ENCODE measurements around the gene IMMP2L. TPM values are rescaled to one million over a fixed set of nuclear protein-coding genes. Genes with fewer than 3 reads are reported as not detected.

IMMP2L gene
- total and polyA plus RNA-seq, 2 donors (not counting 3 experiments of a cell fraction or from before 2014, with no cell fraction given) = 9.9 to 11.8 TPM

GRCh38 chr7:110911632-110912031, 650.7 kb downstream of the IMMP2L start:
- TF ChIP-seq EZH2 (IDR thresholded peaks at IDR 0.05; ENCODE audit: borderline replicate concordance, low read depth, low read length, severe bottlenecking) (no peak), FOS (IDR thresholded peaks at IDR 0.05; ENCODE audit: borderline replicate concordance, insufficient read depth, low read length) (no peak), CTCF (IDR thresholded peaks at IDR 0.05; ENCODE audit: extremely low read depth in 1 of 2, insufficient read depth in 1 of 2, low read depth in 1 of 2, low read length in 2 of 2) (no peak), POLR2AphosphoS5 (IDR thresholded peaks at IDR 0.05; ENCODE audit: insufficient read depth, low read depth, low read length) (no peak), MYC (IDR thresholded peaks at IDR 0.05; ENCODE audit: low read depth, low read length) (no peak)
- TF ChIP-seq, protein P1, sequence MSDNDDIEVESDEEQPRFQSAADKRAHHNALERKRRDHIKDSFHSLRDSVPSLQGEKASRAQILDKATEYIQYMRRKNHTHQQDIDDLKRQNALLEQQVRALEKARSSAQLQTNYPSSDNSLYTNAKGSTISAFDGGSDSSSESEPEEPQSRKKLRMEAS (IDR thresholded peaks at IDR 0.05; ENCODE audit: insufficient read depth, insufficient read length) = no peak
- Histone ChIP-seq H3K27me3 (ENCODE audit: control insufficient read depth in 2 of 2, insufficient read depth in 2 of 2, low read length in 2 of 2) (no peaks in the 10 kb centered on the region), H3K4me1 (ENCODE audit: control insufficient read depth, extremely low read depth, insufficient read depth, low read length) (no peaks in the 10 kb centered on the region), H4K20me1 (replicated peaks; ENCODE audit: control insufficient read depth, extremely low read depth, insufficient read depth, low read length) (no peaks in the 10 kb centered on the region), H3K79me2 (ENCODE audit: control insufficient read depth, insufficient read depth, low read length) (no peaks in the 10 kb centered on the region), H3K4me2 (ENCODE audit: insufficient read depth, low read length) (no peak overlapping the region), H2AFZ (ENCODE audit: low read depth, low read length) (no peak overlapping the region), H3K9me1 (replicated peaks; ENCODE audit: control insufficient read depth, extremely low read depth, insufficient read depth, low read length) (no peaks in the 10 kb centered on the region), H3K27ac (ENCODE audit: insufficient read depth, low read depth, low read length) (no peak overlapping the region), H3K4me3 (replicated peaks in 1 of 3; ENCODE audit: insufficient read depth in 1 of 3, low read depth in 1 of 3, low read length in 3 of 3) (no peak overlapping the region), H3K9ac (replicated peaks; ENCODE audit: extremely low read depth, insufficient read depth, low read length) (no peak overlapping the region), H3K36me3 (ENCODE audit: control insufficient read depth in 2 of 2, extremely low read depth in 1 of 2, insufficient read depth in 2 of 2, low read length in 2 of 2) (no peaks in the 10 kb centered on the region), H3K9me3 (replicated peaks; ENCODE audit: control insufficient read depth, insufficient read depth, low read length) (no peaks in the 10 kb centered on the region)
- CTCF ChIA-PET = no interaction called here
- POLR2A ChIA-PET = no interaction called here
- FAIRE-seq (no peak), DNase-seq (ENCODE audit: low read depth, low spot score) (no peak)
- intact Hi-C loops (cut with micrococcal nuclease) = no loop called here
- dilution Hi-C loops (cut with MboI; ENCODE audit: extremely low pct_ligation_motif_present, low sequenced_read_pairs) = no loop called here
- no TSS peak for BruUV-seq (replicated peaks)
